ENCODE measurements around the gene ISG15. TPM values are rescaled to one million over a fixed set of nuclear protein-coding genes. Genes with fewer than 3 reads are reported as not detected.

ISG15 gene
- total and polyA plus RNA-seq, 9 of the 15 experiments (the other 6 are each of a cell fraction or from before 2014, with no cell fraction given), result 0.40 to 58.3 (median 12.2) TPM

DNA sequence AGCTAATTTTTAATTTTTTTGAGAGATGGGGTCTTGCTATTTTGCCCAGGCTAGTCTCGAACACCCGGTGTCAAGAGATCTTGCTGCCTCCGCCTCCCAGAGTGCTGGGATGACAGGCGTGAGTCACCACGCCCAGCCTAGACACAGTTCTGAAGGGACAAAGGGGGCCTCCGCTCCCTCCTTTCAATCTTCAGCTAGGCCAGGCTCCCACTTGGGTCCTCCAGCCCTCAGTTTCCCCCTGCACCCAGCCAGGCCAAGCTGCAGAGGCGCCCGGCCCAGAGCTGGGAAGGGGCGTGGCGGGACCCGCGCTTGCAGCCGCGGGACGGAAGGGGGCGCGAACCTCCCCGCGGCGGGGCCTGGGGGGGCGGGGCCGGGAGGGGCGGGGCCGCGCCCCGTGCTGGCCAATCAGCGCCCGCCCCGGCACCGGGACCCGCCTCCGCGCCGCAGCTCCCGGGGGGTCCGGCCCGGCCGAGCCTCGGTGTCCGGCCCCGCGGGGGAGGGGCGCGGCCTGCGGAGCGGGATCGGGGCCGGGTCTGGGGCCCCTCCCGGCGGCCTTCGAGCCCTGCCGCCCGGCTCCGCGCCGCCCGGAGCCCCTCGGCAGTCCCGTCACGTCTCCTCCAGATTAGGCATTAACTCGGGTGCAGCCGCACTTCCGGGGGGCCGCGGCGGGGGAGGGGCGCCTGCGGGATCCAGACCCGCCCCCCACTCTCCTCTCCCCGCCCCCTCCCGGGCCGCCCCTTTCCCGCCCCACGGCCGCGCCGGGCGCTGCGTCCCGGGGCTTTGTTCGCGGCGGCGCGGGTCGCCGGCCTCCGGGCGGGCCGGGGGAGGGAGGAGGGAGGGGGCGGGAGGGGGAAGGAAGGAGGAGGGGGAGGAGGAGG, 6.1 kb downstream of the ISG15 start (continued):
- TF ChIP-seq, protein P1, sequence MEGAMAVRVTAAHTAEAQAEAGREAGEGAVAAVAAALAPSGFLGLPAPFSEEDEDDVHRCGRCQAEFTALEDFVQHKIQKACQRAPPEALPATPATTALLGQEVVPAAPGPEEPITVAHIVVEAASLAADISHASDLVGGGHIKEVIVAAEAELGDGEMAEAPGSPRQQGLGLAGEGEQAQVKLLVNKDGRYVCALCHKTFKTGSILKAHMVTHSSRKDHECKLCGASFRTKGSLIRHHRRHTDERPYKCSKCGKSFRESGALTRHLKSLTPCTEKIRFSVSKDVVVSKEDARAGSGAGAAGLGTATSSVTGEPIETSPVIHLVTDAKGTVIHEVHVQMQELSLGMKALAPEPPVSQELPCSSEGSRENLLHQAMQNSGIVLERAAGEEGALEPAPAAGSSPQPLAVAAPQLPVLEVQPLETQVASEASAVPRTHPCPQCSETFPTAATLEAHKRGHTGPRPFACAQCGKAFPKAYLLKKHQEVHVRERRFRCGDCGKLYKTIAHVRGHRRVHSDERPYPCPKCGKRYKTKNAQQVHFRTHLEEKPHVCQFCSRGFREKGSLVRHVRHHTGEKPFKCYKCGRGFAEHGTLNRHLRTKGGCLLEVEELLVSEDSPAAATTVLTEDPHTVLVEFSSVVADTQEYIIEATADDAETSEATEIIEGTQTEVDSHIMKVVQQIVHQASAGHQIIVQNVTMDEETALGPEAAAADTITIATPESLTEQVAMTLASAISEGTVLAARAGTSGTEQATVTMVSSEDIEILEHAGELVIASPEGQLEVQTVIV (CRISPR knock-in tag; IDR thresholded peaks at IDR 0.05; ENCODE audit: borderline replicate concordance), result no peak
- no peak for TF ChIP-seq ZNF766 (CRISPR knock-in tag; conservative IDR thresholded peaks at IDR 0.05)
- TF ChIP-seq, protein P2, sequence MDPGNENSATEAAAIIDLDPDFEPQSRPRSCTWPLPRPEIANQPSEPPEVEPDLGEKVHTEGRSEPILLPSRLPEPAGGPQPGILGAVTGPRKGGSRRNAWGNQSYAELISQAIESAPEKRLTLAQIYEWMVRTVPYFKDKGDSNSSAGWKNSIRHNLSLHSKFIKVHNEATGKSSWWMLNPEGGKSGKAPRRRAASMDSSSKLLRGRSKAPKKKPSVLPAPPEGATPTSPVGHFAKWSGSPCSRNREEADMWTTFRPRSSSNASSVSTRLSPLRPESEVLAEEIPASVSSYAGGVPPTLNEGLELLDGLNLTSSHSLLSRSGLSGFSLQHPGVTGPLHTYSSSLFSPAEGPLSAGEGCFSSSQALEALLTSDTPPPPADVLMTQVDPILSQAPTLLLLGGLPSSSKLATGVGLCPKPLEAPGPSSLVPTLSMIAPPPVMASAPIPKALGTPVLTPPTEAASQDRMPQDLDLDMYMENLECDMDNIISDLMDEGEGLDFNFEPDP (CRISPR knock-in tag; IDR thresholded peaks at IDR 0.05), result no peak
- no peak for TF ChIP-seq ZSCAN29 (IDR thresholded peaks at IDR 0.05)
- no peak for TF ChIP-seq ZNF143 (CRISPR knock-in tag; IDR thresholded peaks at IDR 0.05)
- TF ChIP-seq POLR2H (tag; IDR thresholded peaks at IDR 0.05; ENCODE audit: low read depth), result no peak
- TF ChIP-seq POLR2B (IDR thresholded peaks at IDR 0.05; ENCODE audit: low read depth, partially characterized antibody), result no peak
- TF ChIP-seq, protein P3, sequence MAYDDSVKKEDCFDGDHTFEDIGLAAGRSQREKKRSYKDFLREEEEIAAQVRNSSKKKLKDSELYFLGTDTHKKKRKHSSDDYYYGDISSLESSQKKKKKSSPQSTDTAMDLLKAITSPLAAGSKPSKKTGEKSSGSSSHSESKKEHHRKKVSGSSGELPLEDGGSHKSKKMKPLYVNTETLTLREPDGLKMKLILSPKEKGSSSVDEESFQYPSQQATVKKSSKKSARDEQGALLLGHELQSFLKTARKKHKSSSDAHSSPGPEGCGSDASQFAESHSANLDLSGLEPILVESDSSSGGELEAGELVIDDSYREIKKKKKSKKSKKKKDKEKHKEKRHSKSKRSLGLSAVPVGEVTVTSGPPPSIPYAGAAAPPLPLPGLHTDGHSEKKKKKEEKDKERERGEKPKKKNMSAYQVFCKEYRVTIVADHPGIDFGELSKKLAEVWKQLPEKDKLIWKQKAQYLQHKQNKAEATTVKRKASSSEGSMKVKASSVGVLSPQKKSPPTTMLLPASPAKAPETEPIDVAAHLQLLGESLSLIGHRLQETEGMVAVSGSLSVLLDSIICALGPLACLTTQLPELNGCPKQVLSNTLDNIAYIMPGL (CRISPR knock-in tag; IDR thresholded peaks at IDR 0.05), result no peak
- no peak for TF ChIP-seq LEF1 (IDR thresholded peaks at IDR 0.05)
- no peak for TF ChIP-seq PHB (CRISPR knock-in tag; IDR thresholded peaks at IDR 0.05)
- TF ChIP-seq RBM25 (IDR thresholded peaks at IDR 0.05; ENCODE audit: low read depth, low read length, severe bottlenecking), result no peak
- TF ChIP-seq, protein P4, sequence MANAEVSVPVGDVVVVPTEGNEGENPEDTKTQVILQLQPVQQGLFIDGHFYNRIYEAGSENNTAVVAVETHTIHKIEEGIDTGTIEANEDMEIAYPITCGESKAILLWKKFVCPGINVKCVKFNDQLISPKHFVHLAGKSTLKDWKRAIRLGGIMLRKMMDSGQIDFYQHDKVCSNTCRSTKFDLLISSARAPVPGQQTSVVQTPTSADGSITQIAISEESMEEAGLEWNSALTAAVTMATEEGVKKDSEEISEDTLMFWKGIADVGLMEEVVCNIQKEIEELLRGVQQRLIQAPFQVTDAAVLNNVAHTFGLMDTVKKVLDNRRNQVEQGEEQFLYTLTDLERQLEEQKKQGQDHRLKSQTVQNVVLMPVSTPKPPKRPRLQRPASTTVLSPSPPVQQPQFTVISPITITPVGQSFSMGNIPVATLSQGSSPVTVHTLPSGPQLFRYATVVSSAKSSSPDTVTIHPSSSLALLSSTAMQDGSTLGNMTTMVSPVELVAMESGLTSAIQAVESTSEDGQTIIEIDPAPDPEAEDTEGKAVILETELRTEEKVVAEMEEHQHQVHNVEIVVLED (CRISPR knock-in tag; IDR thresholded peaks at IDR 0.05), result no peak
- TF ChIP-seq ZNF696 (CRISPR knock-in tag; conservative IDR thresholded peaks at IDR 0.05), result no peak
- no peak for TF ChIP-seq ARID2 (IDR thresholded peaks at IDR 0.05)
- TF ChIP-seq, protein P5, sequence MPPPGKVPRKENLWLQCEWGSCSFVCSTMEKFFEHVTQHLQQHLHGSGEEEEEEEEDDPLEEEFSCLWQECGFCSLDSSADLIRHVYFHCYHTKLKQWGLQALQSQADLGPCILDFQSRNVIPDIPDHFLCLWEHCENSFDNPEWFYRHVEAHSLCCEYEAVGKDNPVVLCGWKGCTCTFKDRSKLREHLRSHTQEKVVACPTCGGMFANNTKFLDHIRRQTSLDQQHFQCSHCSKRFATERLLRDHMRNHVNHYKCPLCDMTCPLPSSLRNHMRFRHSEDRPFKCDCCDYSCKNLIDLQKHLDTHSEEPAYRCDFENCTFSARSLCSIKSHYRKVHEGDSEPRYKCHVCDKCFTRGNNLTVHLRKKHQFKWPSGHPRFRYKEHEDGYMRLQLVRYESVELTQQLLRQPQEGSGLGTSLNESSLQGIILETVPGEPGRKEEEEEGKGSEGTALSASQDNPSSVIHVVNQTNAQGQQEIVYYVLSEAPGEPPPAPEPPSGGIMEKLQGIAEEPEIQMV (tag; conservative IDR thresholded peaks at IDR 0.05; ENCODE audit: low read depth), result peak; percentile 90
- peak; percentile 78 for TF ChIP-seq POLR2G (IDR thresholded peaks at IDR 0.05; ENCODE audit: low read depth, low read length)
- TF ChIP-seq ESRRA (IDR thresholded peaks at IDR 0.05; ENCODE audit: borderline replicate concordance, low read depth), result no peak
- TF ChIP-seq PYGO2 (tag; IDR thresholded peaks at IDR 0.05), result no peak
- TF ChIP-seq ZBED1 (IDR thresholded peaks at IDR 0.05), result no peak
- TF ChIP-seq KDM1A (IDR thresholded peaks at IDR 0.05), result peak; percentile 49 to 77; a peak in 3 of 4 replicates
